ENCODE measurements around the gene RAPH1.

GRCh38 chr2:203407496-203407895 lies 127.6 kb downstream of the RAPH1 start:
- TF ChIP-seq EZH2 (IDR thresholded peaks at IDR 0.05; ENCODE audit: insufficient read depth, poor library complexity, severe bottlenecking) (no peak), EZH2phosphoT487 (IDR thresholded peaks at IDR 0.05; ENCODE audit: insufficient read depth, low read depth) (no peak)

Measured in GM23248 (cell line).